GM19099 (cell line): ENCODE measurements around the gene VIP.

Experiments
- POLR2A ChIP-seq: IDR thresholded peaks from 3 replicates; pipeline ENCODE4 v1.6.1; 2011; ENCODE audit warnings: low read depth; ENCODE audit not compliant: insufficient read length; ENCODE audit errors: extremely low read depth

The VIP gene

GRCh38 chr6:152769993-152770392 lies 19.4 kb downstream of the VIP start:
- TF ChIP-seq POLR2A = no peak

- no peak for TF ChIP-seq POLR2A
Measured at GRCh38 chr6:152771061-152771687, 20.6 kb downstream of the VIP start.

- no peak for TF ChIP-seq POLR2A
Measured at GRCh38 chr6:152775428-152775827, 24.8 kb downstream of the VIP start.

- no peak for TF ChIP-seq POLR2A
Measured at GRCh38 chr6:152776833-152777232, 26.2 kb downstream of the VIP start.

- no peak for TF ChIP-seq POLR2A
Measured at GRCh38 chr6:152783217-152783878, 32.8 kb downstream of the VIP start.

GRCh38 chr6:152794696-152795095 lies 44.1 kb downstream of the VIP start:
- TF ChIP-seq POLR2A = no peak

- no peak for TF ChIP-seq POLR2A
Measured at GRCh38 chr6:152804150-152804549, 53.6 kb downstream of the VIP start.
